Stimulated activated CD4-positive, alpha-beta T cell treated with anti-CD3 and anti-CD28 coated beads, Interleukin-12 subunit alpha, Interleukin-12 subunit beta, amount 100 ng/mL, for 4 hours (primary cell): ENCODE results near the gene TRPV5.
"Not testable (repeated sequence)": the region's sequence is repeated elsewhere in the genome, so short reads cannot be mapped to it uniquely, and the experiment has no call there.

Experiments
- DNase-seq: peaks from one replicate; pipeline ENCODE4 v3.0.0-alpha.2; 2020

The TRPV5 gene

DNA sequence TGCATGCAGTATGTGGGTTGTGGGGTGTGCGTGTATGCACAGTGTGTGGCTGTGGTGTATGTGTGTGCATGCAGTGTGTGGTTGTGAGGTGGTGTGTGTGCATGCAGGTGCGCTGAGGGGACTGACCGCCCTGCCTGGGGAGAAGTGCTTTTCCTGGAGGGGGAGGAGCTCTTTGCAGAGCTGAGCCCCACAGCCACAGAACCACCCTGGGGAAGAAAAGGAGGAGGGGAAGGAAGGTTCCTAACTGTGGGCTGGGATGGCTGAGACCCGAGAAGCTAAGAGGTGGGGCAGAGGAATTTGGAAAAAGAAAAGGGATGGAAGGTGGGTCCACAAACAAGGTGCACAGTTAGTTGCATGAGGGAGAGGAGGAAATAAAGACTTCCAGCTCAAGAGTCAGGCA is at the start of gene TRPV5:
TSS of gene TRPV5 (minus strand) at position 123 of the 400 bp plus-strand sequence. CDS start 287 bp downstream, outside the sequence.
- DNase-seq, result no peak

DNA sequence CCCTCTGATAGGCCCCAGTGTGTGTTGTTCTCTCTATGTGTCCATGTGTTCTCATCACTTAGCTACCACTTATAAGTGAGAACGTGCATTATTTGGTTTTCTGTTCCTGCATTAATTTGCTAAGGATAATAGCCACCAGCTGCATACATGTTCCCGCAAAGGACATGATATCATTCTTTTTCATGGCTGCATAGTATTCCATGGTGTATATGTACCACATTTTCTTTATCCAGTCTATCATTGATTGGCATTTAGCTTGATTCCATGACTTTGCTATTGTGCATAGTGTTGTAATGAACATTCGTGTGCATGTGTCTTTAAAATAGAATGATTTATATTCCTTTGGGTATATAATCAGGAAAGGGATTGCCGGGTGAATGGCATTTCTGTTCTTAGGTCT is 44.9 kb upstream of the TRPV5 start:
- DNase-seq, result not testable (repeated sequence)

DNA sequence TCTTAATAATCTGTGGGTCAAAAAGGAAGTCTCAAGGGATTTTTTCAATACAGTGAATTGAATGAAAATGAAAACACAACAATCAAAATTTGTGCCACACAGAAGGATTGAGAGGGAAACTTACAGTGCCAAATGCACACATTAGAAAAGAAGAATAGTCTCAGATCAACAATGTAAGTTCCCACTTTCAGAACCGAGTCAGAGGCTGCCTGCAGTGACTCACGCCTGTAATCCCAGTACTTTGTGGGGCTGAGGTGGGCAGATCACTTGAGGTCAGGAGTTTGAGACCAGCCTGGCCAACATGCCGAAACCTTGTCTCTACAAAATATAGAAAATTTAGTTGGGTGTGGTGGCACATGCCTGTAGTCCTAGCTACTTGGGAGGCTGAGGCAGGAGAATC is 41.1 kb upstream of the TRPV5 start:
- DNase-seq, result no peak

DNA sequence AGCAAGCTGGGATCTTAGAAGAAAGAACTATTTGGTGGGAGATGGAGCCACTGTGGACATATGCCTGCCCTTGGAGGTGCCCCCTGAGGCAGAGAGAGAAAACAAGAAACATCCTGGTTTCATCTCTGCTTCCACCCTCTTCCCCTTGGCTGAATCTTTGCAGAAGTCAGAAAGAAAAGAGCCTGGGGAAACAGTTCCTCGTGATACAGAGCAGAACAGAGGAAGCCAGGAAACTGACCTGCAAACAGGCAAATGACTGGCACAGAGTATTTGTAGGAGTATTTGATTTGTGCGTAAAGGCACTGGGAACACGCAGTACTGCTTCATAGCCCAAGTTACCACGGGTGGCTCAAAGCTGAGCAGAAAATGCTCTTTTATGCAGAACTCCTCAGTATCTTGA is 35.6 kb upstream of the TRPV5 start:
- DNase-seq, result no peak

DNA sequence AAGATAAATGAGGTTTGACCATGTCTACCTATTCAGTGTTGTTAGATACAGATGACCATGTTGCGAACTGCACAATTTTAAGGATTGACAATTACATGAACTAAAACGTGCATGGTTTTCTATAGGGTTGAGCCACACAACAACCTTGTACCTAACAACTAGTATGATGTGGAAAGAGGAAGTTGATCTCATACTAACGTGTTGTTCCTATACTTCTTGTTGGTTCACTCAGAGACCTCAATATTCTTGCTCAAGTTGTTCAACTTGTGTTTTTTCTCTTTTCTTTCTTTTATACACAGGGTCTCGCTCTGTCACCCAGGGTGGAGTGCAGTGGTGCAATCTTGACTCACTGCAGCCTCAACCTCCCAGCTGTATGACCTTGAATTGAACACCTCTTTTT is 34.7 kb upstream of the TRPV5 start:
- DNase-seq, result no peak

DNA sequence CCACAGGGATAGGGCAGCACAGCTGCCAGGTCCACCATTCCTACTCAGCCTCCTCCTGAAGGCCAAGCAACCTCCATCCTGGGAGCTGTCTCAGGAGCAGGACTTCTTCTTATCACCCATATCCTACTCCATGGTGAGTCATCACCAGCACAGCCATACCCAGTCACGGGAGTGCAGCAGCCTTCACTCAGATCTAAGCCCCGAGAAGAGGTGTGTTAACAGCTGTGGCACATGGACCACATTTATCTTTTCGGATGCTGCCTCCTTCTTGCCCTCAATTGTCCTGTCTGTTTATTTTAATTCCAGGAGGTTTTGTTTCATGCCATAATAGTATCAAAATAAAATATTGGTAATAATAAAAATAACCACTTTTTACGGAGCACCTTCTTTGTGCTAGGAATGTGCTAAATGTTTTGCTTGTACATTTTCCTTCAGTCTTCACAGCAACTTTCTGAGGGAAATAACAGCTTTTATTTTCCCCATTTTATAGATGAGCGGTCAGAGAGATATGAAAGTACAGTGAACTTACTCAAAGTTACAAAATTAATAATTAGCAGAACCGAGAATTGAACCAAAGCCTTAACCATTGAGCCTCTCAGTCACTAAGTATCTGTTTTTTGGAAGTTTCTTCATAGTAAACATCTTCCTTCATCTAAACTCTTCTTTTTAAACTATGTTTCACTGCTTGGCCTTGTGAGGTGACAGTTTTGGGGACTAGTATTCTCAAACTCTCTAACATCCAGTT is 31.1 kb upstream of the TRPV5 start:
- no peak for DNase-seq

DNA sequence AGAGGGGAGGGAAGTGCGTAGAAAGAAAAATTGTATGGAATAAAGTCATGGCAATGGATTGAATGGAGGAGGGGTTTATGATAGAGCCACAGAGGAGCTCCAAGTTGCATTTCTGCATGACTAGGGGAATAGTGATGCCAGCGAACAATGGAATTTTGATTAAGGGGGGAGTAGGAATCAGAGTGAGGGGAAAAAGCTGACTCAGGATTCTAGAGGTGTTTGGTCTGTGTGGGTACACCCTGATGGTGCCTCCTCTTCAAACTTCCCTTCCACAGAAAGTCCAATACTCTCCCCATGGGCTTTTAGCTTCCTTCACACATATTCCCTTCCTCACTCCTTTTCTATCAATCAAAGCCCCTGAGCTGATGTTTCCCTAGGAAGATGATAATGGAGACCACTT is 30.4 kb upstream of the TRPV5 start:
- no peak for DNase-seq

DNA sequence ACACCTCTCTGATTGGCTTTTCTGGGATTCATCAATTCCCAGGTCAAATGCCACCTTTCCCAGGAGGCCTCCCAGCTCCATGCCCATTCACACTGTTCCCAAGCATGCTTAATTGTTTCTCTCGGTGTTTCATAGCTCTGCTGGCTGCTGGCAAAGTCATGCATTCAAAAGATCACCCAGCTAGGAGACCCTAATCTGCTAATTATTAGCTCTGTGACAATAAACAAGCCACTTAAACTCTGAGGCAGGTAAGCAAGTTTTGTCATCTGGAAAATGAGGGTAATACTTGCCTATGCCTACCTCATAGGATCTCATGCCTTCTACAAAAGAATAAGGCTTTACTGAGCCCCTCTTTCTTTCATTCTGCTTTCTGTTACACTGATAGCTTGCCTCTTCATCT is 29.4 kb upstream of the TRPV5 start:
- no peak for DNase-seq

DNA sequence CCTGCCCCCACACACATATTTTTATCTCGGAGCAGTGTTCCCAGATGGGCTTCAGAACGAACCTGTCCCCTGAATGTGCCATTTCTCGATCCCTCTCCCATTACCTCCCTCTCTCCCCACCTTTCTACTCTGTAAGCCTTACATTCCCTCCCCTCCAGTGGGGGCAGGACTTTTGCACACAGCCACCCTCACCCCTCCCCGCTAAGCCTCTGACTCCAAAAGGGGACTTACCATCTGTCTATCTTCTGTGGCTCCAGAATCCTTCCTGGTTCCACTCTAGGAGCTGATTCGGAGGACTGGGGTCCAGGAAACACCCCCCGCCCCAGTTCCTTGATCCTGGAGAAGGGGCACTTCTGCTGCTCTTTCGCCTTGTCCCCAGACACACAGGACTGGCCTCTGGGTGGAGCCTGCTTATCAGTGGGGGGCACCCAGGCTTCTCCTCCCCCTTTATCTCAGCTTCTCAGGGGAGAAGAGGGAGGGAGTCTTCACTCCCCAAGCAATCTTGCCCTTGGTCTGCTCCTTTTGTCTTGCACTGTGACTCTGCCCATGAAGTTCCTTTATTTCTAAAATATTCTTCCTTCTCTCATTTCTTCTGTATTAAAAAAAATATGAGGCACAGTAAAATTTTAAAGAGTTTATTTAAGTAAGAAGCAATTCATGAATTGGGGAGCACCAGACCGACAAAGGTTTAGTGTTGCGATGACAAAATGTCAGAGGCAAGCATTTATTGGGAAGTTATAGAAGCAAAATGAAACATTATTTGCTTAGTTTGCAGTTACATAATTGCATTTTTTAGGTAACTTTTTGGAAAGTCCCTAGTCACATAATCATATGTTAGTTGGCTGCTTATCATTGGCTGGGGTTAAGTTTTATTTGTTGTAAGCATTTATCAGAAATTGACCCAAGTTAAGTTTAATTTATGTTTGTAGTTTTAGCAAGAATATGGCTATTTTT is 28.7 kb upstream of the TRPV5 start, which contains the start of gene KEL:
TSS of gene KEL (minus strand) at position 391 of the 954 bp plus-strand sequence. CDS start at position 234, 157 bp downstream.
- DNase-seq, result no peak

DNA sequence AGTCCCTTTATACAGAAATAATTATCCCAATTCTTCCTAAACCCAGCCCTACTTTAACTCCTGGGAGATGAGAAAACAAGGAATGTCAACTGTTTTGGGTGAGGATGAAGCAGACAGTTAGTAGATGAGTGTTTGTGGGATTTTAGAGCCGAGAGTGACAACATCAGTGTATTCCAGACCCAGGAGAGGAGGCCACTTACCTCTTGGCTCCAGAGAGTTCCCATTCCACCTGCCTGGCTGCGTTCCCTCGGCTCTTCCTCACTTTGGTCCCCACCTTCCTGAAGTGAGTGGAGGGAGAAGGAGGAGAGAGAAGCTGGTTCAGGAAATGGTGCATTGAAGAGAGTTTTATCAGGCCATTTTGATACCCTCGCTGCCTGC is 28.0 kb upstream of the TRPV5 start:
- DNase-seq, result no peak

DNA sequence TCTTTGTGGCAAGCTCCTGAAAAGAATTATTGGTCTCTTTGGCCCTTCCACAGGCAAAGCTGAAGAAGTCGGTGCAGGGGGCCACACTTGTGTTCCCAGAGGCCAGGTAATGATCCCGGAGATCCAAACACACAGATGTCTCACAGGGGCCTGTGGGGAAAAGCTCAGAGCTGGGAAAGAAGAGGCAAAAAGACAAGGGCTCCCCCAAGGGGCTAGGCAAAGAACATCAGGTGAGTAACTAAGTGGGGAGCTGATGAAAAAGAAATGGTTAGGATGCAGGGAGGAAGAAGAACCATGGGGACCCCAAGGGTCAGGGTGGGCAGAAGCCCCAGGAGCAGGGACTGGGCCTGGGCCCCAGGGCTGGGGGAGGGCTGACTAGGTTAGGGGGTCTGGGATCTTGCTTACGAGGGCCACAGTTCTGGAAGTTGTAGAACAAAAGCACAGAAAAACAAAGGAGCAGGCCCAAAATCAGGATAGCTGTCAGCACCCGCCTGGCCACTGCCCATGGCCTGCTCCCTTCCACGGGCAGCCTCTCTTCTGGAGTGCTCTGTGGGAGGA is 27.5 kb upstream of the TRPV5 start:
- no peak for DNase-seq

DNA sequence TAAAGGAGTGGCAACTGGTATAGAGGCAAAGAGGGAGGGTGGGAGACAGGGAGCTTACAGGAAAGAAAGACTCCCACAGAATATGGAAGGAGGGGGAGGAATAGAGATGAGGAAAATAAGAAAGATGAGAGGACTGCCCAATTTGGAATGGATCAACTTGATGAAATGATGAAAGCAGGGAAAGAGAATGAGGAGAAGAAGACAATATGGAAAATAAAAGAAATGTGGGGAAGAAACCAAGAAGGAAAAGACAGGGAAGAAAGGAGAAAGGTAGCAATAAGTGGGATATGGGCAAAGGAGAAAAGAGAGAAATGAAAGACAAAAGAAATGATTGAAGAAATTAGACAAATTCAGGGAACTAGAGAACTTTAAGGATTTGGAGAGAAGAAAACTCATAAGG is 25.7 kb upstream of the TRPV5 start:
- DNase-seq, result no peak

DNA sequence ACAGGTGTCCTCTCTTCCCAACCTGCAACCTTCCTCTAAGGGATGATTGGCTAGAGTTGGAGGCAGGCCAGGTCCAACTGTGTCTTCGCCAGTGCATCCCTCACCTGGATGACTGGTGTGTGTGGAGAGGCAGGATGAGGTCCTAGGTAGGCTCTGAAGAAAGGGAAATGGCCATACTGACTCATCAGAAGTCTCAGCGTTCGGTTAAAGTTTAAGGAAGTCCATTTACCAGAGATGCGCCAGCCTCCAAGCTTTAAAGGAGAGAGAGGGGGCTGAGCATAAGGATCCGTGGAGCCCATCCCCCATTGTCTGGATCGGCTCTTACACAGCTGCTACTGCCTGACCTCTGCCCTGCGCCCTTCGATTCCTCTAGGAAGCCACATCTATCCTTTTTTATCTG is 24.2 kb upstream of the TRPV5 start:
- DNase-seq, result no peak

DNA sequence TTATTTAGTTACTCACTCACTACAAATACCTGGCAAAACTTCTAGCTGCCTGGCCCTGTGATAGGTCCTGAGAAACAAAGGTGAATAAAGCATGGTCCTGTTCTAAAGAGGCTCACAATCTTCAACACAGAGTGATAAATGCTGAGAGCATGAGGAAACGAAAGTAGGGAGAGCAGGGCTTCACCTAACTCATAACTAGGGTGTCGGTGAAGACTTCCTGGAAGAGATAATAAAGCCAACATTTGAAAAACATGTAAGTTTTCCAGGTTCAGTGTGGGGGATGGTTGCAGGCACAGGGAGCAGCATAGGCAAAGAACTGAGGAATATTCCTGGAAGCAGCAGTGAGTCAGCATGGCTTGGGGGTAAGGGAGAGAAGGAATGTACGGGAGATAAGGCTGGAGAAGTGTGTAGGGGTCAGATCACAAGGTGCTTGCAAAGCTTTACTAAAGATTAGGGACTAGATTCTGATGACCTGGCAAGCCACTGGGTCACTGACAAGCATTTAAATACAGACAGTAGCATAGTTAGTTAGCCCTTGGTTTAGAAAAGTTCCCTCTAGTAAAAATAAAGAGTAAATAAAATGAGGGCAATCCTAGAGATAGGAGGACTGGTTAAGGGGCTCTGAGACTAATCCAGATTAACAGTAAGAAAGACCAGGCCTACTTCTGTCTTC is 23.5 kb upstream of the TRPV5 start:
- DNase-seq, result no peak

DNA sequence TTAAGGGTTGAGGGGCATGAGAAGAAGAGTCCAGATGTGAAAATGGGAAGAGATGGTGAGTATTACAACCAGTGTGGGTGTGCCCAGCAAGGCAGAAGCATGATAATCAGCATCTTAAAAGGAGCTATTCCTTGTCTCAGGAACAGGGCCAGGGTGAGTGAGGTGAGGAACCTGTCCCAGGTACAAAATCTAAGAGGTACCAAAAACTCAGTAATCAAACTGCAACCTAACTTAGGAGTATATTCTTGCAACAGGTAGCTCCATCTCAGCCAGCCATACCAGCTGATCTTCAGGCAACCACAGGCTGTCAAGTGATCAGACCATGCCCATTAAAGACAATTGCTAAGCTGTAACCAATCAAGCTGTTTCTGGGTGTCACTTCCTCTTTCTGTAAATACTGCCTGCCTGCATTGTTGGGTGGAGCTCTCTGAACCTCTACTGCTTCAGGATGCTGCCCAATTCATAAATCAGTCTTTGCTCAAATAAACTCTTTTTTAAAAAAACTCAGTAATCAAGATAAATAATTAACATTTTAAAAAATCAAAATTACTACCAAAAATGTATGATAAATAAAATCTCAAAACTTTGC is 21.2 kb upstream of the TRPV5 start:
- no peak for DNase-seq

DNA sequence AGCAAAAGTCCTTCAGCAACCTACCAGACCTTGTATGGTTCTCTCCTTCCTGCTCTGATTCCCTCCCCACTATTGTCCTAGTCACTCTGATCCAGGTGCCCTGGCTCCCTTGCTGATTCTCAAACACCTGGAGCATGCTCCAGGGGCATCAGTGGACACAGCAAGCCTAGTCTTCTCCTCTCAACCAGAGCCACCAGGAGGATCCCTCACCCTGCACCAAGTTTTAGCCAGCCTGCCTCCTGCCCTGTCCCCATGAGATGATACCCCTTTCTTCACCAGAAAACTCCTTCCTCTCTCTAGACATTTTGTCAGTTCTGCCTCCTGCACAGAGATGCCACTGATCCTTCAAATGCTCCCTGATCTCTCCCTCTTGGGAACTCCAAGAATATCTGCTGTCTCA is 16.7 kb upstream of the TRPV5 start:
- no peak for DNase-seq

DNA sequence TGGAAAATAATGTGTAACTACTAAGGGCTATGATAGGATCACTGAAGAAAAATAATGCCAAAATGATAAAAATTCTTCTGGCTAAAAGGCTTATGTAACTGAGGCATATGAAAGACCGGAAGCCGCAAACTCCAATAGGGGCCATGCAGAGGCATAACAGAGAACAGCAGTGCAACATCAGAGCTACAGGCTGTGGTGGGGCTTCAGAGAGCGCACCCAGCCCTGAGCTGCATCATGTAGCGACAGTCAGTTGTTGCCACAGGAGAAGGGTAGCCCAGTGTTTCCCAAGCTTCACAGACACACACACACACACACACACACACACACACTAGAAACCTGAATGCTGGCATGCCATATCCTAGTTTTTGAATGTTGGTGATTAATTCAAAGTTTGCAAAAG is 15.1 kb upstream of the TRPV5 start:
- DNase-seq, result no peak

DNA sequence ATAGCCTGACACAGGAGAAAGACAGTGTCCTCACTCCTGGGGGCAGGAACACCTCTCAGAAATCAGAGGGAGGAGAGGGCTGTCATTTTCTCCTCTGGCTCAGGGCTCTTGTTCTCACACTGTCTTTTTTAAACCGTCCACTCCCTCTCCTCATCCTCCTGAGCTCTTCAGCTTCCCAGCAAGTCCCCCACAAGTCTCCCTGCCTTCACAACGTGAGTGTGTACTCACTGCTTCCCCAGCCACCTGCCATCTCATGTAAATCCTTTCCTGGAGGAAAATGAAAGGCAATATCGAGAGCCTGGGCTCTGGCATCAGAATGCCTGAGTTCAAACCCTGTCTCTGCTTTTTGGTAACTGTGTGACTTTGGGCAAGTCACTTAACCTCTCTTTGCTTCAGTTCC is 11.5 kb upstream of the TRPV5 start:
- no peak for DNase-seq

DNA sequence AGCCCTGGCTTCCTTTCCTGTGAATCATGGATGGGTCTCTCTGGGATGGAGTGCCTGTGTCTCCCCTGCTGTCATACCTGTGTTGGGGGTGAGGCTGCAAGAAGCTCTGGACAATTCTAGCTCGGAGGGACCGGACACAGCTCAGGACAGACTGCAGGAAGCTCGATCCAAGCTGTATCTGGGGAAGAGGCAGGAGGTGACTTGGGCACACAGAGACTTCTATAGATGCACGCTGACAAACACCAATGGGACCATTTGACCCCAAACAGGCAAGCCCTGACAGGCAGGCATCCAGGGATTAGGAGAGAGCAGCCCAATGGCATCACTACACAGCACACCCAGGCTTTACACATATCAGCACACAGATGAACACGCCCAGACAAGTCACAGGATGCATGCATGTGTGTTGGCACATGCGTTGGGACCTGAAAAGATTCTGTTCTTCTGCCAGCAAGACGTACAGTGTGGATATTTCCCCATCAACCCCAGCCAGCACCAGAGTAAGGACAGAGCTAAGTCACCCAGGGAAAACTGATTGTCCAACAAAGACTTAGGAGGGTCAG is 10.2 kb upstream of the TRPV5 start:
- no peak for DNase-seq

DNA sequence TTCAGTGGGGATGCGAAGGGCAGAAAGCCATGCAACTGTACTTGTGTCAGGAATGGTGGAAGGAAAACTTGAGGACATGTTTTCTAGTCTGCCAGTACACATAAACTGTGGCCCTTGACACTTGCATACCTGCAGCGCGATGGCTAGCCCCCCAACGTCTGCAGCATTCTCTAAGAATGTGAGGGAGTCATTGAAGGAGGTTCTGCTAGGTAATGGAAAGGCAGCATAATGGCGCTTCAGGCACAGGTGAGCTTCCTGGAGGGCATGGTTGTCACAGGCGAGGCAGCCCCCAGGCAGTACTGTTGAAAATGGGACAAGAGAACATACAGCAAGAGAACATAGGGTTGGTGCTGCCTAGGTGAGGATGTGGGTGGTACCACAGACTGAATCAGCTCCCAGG is 9.2 kb upstream of the TRPV5 start:
- no peak for DNase-seq

DNA sequence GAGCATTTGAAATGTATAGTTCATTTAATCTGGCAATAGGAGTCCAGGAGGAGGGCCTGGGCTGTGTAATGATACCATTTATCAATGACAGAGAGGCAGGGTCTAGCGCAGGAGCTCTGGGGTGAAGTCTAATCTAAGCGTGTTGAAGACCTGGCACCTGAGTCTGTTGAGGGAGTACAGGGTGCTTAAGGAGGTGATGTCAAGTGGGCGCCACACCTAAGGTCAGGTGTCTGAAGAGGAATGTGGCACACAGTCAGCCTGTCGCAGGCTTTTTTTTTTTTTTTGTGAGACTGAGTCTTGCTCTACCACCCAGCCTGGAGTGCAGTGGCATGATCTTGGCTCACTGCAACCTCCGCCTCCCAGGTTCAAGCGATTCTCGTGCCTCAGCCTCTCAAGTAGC is 8.0 kb upstream of the TRPV5 start:
- DNase-seq, result no peak

DNA sequence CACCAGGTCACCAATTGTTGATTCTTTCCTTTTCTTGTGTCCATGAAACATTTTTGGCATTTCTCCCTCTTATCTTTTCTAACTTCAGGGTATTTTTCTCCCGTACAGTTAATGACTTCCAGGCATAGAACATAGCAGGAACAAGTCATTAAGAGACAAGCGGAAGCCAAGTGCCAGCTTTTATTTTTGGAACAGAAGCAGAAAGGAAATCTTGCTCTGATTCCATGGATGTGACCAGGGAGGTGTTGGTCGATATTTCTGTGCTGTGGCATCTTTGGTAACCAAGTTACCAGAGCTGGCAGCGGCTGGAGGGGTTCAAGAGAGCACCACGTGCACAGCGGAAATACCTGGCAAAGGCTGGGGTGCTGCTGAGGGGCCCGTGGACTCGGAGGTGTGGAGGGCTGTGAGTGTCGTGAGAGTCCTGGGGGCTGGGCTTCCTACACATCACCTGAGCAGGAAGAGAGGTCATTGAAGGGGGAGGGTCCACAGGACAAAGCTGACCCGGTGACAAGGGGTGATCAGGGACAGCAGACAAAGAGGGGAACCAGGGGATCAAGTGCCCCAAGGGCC is 7.5 kb upstream of the TRPV5 start:
- DNase-seq, result no peak
